ENCODE results near the gene RPL15.
"Not testable (repeated sequence)": the region's sequence is repeated elsewhere in the genome, so short reads cannot be mapped to it uniquely, and the experiment has no call there.

Gene RPL15

GRCh38 chr3:23894254-23895061 lies 22.5 kb upstream of the RPL15 start:
- no peak for DNase-seq

- DNase-seq, result no peak
Measured at GRCh38 chr3:23895181-23895580, 21.8 kb upstream of the RPL15 start.

GRCh38 chr3:23900744-23901143 lies 16.2 kb upstream of the RPL15 start:
- DNase-seq, result no peak

- DNase-seq, result no peak
Measured at GRCh38 chr3:23904545-23904944, 12.4 kb upstream of the RPL15 start.

- DNase-seq, result no peak
Measured at GRCh38 chr3:23909341-23909740, 7.6 kb upstream of the RPL15 start.

- no peak for DNase-seq
Measured at GRCh38 chr3:23911397-23911796, 5.5 kb upstream of the RPL15 start.

- not testable (repeated sequence) for DNase-seq
Measured at GRCh38 chr3:23912335-23912734, 4.6 kb upstream of the RPL15 start.

GRCh38 chr3:23913182-23913581 lies 3.8 kb upstream of the RPL15 start:
- no peak for DNase-seq

- DNase-seq, result no peak
Measured at GRCh38 chr3:23913873-23914743, 2.8 kb upstream of the RPL15 start.

- DNase-seq, result no peak
Measured at GRCh38 chr3:23915537-23916108, 1.3 kb upstream of the RPL15 start.

GRCh38 chr3:23916152-23916885 lies 613 bp upstream of the RPL15 start:
- DNase-seq, result no peak

- DNase-seq, result not testable (repeated sequence)
Measured at GRCh38 chr3:23917679-23918303, 859 bp downstream of the RPL15 start.

GRCh38 chr3:23918331-23918730 lies 1.4 kb downstream of the RPL15 start:
- DNase-seq, result not testable (repeated sequence)

GRCh38 chr3:23919628-23920027 lies 2.7 kb downstream of the RPL15 start:
- no peak for DNase-seq

- no peak for DNase-seq
Measured at GRCh38 chr3:23920151-23920655, 3.3 kb downstream of the RPL15 start.

- no peak for DNase-seq
Measured at GRCh38 chr3:23921052-23921511, 4.2 kb downstream of the RPL15 start.

- no peak for DNase-seq
Measured at GRCh38 chr3:23923786-23924185, 6.9 kb downstream of the RPL15 start.

GRCh38 chr3:23926246-23926645 lies 9.3 kb downstream of the RPL15 start:
- DNase-seq, result no peak

- DNase-seq, result no peak
Measured at GRCh38 chr3:23926736-23927135, 9.8 kb downstream of the RPL15 start.

- no peak for DNase-seq
Measured at GRCh38 chr3:23928524-23928923, 11.6 kb downstream of the RPL15 start.

GRCh38 chr3:23931597-23931996 lies 14.7 kb downstream of the RPL15 start:
- no peak for DNase-seq

GRCh38 chr3:23932571-23932970 lies 15.6 kb downstream of the RPL15 start:
- DNase-seq, result no peak
